Muscle of leg (tissue), 11 donors: Measurements from ENCODE around the gene NBAS. TPM values are rescaled to one million over a fixed set of nuclear protein-coding genes. Genes with fewer than 3 reads are reported as not detected.

Experiments used
- DNase-seq: peaks from one replicate; pipeline ENCODE4 v3.0.0; 2013
- H3K27ac ChIP-seq: one replicate; pipeline ENCODE4 v1.5.1; 2013; ENCODE audit warnings: mild to moderate bottlenecking, low read length, control low read depth
- H3K27me3 ChIP-seq: one replicate; pipeline ENCODE4 v1.6.1; 2013; ENCODE audit warnings: low read length; ENCODE audit not compliant: control insufficient read depth, insufficient read depth
- H3K36me3 ChIP-seq: one replicate; pipeline ENCODE4 v1.6.1; 2013; ENCODE audit warnings: low read length; ENCODE audit not compliant: control insufficient read depth, insufficient read depth
- H3K4me1 ChIP-seq: one replicate; pipeline ENCODE4 v1.6.1; 2013; ENCODE audit warnings: low read length; ENCODE audit not compliant: control insufficient read depth, insufficient read depth
- H3K4me3 ChIP-seq: one replicate; pipeline ENCODE4 v1.5.1; 2013; ENCODE audit warnings: low read length, control low read depth
- H3K9me3 ChIP-seq: replicated peaks from 2 replicates; pipeline ENCODE4 v1.6.1; 2013; ENCODE audit warnings: low read depth, low read length; ENCODE audit not compliant: control insufficient read depth
- WGBS: methylation state at CpG from one replicate; pipeline ENCODE4 v1.1.5; 2013; ENCODE audit warnings: missing lambda C conversion rate; ENCODE audit not compliant: insufficient coverage; 5-methylcytosine and 5-hydroxymethylcytosine counted together
- polyA plus RNA-seq, 8 donors: library from polyadenylated mRNA; unstranded; fragments of 120-200 nt; gene quantifications; one replicate each; pipeline versions ENCODE4 v1.2.1 to v1.2.3, GENCODE V29; 2013; ENCODE audit warnings: inconsistent platforms in 1 of 8, low replicate concordance in 1 of 8; ENCODE audit not compliant: insufficient read length in 8 of 8, insufficient read depth in 1 of 8
- total RNA-seq: library from RNA; stranded (reverse); fragments of 120-200 nt; gene quantifications from one replicate; pipeline ENCODE4 v1.2.4, GENCODE V29; 2013

NBAS gene
- total and polyA plus RNA-seq, 9 donors: 33.3 to 57.5 (median 36.1) TPM

DNA sequence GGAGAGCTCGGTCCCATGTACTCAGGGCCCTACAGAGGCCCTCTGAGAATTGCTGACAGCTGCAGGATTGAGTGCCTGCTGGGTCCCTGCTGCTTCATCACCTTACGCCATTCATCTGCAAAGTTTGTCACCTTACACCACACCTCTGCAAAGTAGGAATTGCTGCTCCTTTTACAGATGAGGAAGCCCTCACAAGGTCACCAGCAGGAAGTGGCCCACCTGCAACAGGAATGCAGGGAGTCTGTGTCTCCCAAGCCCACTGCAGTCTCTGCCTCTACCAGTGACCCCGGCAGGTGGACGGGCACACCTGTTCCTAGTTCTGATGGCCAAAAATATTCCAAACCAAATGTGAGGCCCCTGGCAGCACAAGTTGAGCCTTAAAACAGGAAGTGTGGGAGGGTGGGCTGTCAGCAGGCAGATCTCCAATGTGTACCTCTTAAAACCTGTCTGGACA lies 441.4 kb downstream of the NBAS start:
- Histone ChIP-seq H3K36me3 (no peaks in the 10 kb centered on the region), H3K4me3 (no peak overlapping the region), H3K4me1 (peaks cover 8% of the 10 kb centered on the region), H3K9me3 (no peaks in the 10 kb centered on the region), H3K27ac (no peak overlapping the region), H3K27me3 (no peaks in the 10 kb centered on the region)
- no peak for DNase-seq
- WGBS: 48% methylated on average over 2 of the region's 4 CpGs

DNA sequence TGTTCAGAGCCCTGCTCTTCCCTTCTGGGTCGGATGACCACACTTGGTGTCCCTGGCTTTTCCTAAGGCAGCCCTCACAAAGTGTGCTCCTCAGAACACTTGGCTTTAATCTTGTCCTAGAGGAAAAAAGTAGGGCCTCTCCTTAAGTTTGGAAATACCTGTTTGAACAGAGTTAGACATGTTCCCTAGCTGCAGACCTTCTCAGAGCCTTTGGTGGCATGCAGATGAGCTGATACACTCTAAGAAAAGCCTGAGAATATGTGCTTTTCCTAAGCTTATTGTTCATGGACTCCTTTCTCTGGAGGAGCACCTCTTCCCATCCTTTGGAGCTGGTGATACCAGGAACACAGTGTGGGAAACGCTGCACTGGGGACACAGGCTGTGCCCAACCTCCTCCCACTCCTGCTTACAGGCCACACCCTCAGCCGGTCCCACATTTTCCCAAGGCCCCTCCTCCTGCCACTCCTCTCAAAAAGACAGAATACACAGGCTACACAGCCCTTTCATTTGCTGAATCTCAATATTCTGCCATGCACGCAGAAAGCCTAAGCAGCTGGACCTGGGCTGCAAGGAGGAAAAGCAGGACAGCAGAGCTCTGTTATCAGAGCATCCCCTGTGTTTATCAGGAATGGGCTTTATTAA lies 443.6 kb downstream of the NBAS start:
- Histone ChIP-seq H3K27me3 (no peaks in the 10 kb centered on the region), H3K4me3 (no peak overlapping the region)
- 67% methylated on average over 1 of the region's 4 CpGs for WGBS

More for the DNA sequence above, 443.6 kb downstream of the NBAS start:
- no peak for DNase-seq
- H3K4me1 ChIP-seq: peaks cover 8% of the 10 kb centered on the region
- H3K27ac ChIP-seq: no peak overlapping the region
- H3K9me3 ChIP-seq: peaks cover 5% of the 10 kb centered on the region
- no peaks in the 10 kb centered on the region for H3K36me3 ChIP-seq

Other genes with a start within 250 kb of the NBAS start
- gene DDX1, start 30.5 kb upstream of the NBAS start, total RNA-seq: 72.3 TPM
- gene DDX1, start 30.5 kb upstream of the NBAS start, polyA plus RNA-seq: 100 to 1,000 TPM in 1 of 8 donors, 10 to 100 TPM in 7; 90.2 to 101 (median 95.6) TPM